Keratinocyte (primary cell): ENCODE data around the gene SELPLG. TPM values are rescaled to one million over a fixed set of nuclear protein-coding genes. Genes with fewer than 3 reads are reported as not detected.

ENCODE experiments used
- DNase-seq: peaks from one replicate; pipeline ENCODE4 v3.0.0-alpha.2; 2011; ENCODE audit warnings: low read depth, missing footprints, low spot score
- FAIRE-seq: peaks from 2 replicates; lab custom pipeline; 2011; peaks lifted over from hg19 to GRCh38; lab: Jason Lieb, UNC
- H2AFZ ChIP-seq: 2 replicates; pipeline ENCODE4 v1.6.0; 2012; ENCODE audit warnings: low read length, control low read depth, inconsistent platforms; ENCODE audit not compliant: control insufficient read depth
- H3K27ac ChIP-seq: 2 replicates; pipeline ENCODE4 v1.5.1; 2011; ENCODE audit warnings: low read length; ENCODE audit not compliant: control insufficient read depth, insufficient read depth
- H3K27me3 ChIP-seq: 3 replicates; pipeline ENCODE4 v1.6.0; 2011; ENCODE audit warnings: low read length; ENCODE audit not compliant: control insufficient read depth, insufficient read depth; ENCODE audit errors: extremely low read depth
- H3K36me3 ChIP-seq, 2 experiments: 2 replicates in 1 of 2; 3 replicates in 1 of 2; pipeline ENCODE4 v1.5.1; 2011; ENCODE audit warnings: low read length in 2 of 2, mild to moderate bottlenecking in 1 of 2; ENCODE audit not compliant: control insufficient read depth in 2 of 2, insufficient read depth in 2 of 2; ENCODE audit errors: extremely low read depth in 1 of 2
- H3K4me1 ChIP-seq: 3 replicates; pipeline ENCODE4 v1.5.1; 2011; ENCODE audit warnings: low read length; ENCODE audit not compliant: control insufficient read depth, insufficient read depth; ENCODE audit errors: extremely low read depth
- H3K4me2 ChIP-seq: 3 replicates; pipeline ENCODE4 v1.6.0; 2011; ENCODE audit warnings: low read depth, low read length; ENCODE audit not compliant: control insufficient read depth, insufficient read depth; ENCODE audit errors: extremely low read depth
- H3K4me3 ChIP-seq, 3 experiments: fragments of 200-600 bp in 1 of 3; sonication (generic) in 1 of 3; 2 replicates in 2 of 3; 3 replicates in 1 of 3; pipeline ENCODE4 v1.5.1; 2011 to 2016; ENCODE audit warnings: low read length in 3 of 3, mild to moderate bottlenecking in 3 of 3, control low read depth in 2 of 3, inconsistent platforms in 1 of 3, low read depth in 1 of 3, mixed read lengths in 1 of 3, mixed run types in 1 of 3, moderate library complexity in 1 of 3; ENCODE audit not compliant: control insufficient read depth in 2 of 3, insufficient read depth in 2 of 3; ENCODE audit errors: extremely low read depth in 1 of 3
- H3K79me2 ChIP-seq: 2 replicates; pipeline ENCODE4 v1.6.0; 2012; ENCODE audit warnings: low read length; ENCODE audit not compliant: control insufficient read depth, insufficient read depth
- H3K9ac ChIP-seq: 3 replicates; pipeline ENCODE4 v1.6.0; 2011; ENCODE audit warnings: low read length; ENCODE audit not compliant: control insufficient read depth, insufficient read depth; ENCODE audit errors: extremely low read depth
- H3K9me1 ChIP-seq: 3 replicates; pipeline ENCODE4 v1.6.0; 2011; ENCODE audit warnings: low read length; ENCODE audit not compliant: control insufficient read depth, insufficient read depth; ENCODE audit errors: extremely low read depth
- H3K9me3 ChIP-seq: 2 replicates; pipeline ENCODE4 v1.5.1; 2012; ENCODE audit warnings: low read depth, low read length; ENCODE audit not compliant: control insufficient read depth
- H4K20me1 ChIP-seq: 3 replicates; pipeline ENCODE4 v1.6.0; 2011; ENCODE audit warnings: low read length; ENCODE audit not compliant: control insufficient read depth, insufficient read depth; ENCODE audit errors: extremely low read depth
- EZH2 ChIP-seq: IDR thresholded peaks from one replicate; pipeline ENCODE4 v1.6.1; 2012; ENCODE audit warnings: inconsistent platforms, mild to moderate bottlenecking, low read length, moderate library complexity
- dilution Hi-C: fragments of 300-500 bp; cut with MboI; formaldehyde crosslinking; loops from one replicate; pipeline ENCODE4 v1.7.0; 2020; ENCODE audit warnings: low sequenced_read_pairs; ENCODE audit not compliant: extremely low pct_ligation_motif_present
- polyA plus RNA-seq, 5 experiments: library from polyadenylated mRNA; depleted of rRNA in 3 of 5; stranded (reverse) in 3 of 5; stranded (forward) in 1 of 5; unstranded in 1 of 5; fragments of >200 nt; gene quantifications; 1 replicate in 1 of 5; 2 replicates in 3 of 5; 3 replicates in 1 of 5; pipeline versions ENCODE4 v1.2.1 to v1.2.3, GENCODE V29; 2011 to 2012; ENCODE audit warnings: missing spikeins in 2 of 5, low read depth in 1 of 5, low replicate concordance in 1 of 5
- TF ChIP-seq, protein P1 (sequence below), 3 experiments: IDR thresholded peaks in 1 of 3; conservative IDR thresholded peaks in 1 of 3; optimal IDR thresholded peaks in 1 of 3; 2 replicates in 2 of 3; 3 replicates in 1 of 3; pipeline versions ENCODE3 to v1.5.1; 2011; ENCODE audit warnings: low read length in 3 of 3, mild to moderate bottlenecking in 3 of 3, moderate library complexity in 2 of 3, control low read depth in 1 of 3, inconsistent platforms in 1 of 3; ENCODE audit not compliant: insufficient read depth in 2 of 3; ENCODE audit errors: extremely low read depth in 1 of 3

Gene SELPLG
- polyA plus RNA-seq, 1 donor (not counting 4 experiments of a cell fraction or from before 2014, with no cell fraction given), result 0.80 TPM

DNA sequence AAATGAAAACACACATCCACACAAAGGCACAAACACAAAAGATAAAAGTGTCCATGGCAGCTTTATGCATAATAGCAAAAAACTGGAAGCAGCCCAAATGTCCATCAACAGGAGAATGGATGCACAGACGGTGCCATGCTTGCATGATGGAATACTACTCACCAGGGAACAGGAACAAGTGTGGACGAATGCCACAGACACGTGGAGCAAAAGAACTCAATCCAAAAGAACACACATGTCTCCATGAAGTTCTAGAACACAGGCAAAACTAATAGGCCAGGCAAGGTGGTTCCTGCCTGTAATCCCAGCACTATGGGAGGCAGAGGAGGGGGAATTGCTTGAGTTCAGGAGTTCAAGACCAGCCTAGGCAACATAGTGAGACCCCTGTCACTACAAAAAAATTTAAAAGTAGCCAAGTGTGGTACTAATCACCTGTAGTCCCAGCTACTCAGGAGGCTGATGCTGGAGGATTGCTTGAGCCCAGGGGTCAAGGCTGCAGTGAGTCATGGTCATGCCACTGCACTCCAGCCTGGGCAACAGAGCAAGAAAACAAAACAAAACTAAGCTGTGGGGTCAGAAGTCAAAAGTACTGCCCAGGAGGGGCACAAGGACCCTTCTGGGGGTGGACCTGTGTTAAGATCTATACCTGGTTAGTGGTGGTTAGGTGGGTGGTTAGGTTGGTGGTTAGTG lies 28.5 kb downstream of the SELPLG start:
- Histone ChIP-seq H3K27ac (no peak overlapping the region), H3K9me1 (no peaks in the 10 kb centered on the region), H2AFZ (no peak overlapping the region), H3K9ac (no peak overlapping the region), H3K4me1 (no peaks in the 10 kb centered on the region), H3K79me2 (no peaks in the 10 kb centered on the region), H3K4me2 (no peak overlapping the region), H3K36me3 (no peaks in the 10 kb centered on the region), H3K27me3 (peaks cover 10% of the 10 kb centered on the region), H3K9me3 (no peaks in the 10 kb centered on the region), H3K4me3 (no peak overlapping the region), H4K20me1 (no peaks in the 10 kb centered on the region)
- TF ChIP-seq, protein P1, sequence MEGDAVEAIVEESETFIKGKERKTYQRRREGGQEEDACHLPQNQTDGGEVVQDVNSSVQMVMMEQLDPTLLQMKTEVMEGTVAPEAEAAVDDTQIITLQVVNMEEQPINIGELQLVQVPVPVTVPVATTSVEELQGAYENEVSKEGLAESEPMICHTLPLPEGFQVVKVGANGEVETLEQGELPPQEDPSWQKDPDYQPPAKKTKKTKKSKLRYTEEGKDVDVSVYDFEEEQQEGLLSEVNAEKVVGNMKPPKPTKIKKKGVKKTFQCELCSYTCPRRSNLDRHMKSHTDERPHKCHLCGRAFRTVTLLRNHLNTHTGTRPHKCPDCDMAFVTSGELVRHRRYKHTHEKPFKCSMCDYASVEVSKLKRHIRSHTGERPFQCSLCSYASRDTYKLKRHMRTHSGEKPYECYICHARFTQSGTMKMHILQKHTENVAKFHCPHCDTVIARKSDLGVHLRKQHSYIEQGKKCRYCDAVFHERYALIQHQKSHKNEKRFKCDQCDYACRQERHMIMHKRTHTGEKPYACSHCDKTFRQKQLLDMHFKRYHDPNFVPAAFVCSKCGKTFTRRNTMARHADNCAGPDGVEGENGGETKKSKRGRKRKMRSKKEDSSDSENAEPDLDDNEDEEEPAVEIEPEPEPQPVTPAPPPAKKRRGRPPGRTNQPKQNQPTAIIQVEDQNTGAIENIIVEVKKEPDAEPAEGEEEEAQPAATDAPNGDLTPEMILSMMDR (optimal IDR thresholded peaks at IDR 0.05 in 1 of 3, IDR thresholded peaks at IDR 0.05 in 1 of 3, conservative IDR thresholded peaks at IDR 0.05 in 1 of 3; ENCODE audit: extremely low read depth in 1 of 3, insufficient read depth in 2 of 3, low read length in 3 of 3), result no peak
- no peak for TF ChIP-seq EZH2
- FAIRE-seq (no peak), DNase-seq (no peak)
- dilution Hi-C loops, result no loop called here

DNA sequence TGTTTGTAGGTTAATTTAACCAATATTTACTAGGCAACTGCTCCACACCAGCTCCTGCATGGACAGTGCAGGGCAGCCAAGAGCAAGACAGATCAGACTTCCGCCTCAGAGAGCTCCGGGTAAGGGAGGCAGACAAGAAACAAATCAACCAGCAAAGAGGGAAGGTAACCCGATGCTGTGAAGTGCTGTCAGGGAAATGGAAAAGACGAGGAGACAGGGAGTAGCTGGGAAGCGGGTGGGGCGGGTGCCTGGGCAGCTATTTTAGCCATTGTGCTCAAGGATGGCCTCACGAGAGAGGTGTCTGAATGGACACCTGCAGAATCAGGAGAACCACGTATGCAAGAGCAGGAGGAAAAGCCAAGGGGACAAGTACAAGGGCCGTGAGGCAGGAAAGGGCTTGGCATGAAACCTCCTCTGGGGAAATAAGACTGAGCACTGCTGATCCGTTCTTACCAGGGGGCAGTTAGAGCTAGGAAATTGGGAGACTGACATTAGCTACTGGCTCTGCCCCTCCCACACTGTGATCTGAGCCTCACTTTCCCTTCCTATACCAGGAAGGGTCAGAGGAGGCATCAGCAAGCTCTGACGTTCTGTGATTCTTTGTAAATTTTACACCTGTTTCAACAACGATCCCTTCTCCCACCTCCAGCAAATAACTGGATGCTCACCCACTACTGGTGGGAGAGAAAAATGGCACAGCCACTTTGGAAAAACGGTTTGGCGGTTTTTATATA lies 29.3 kb downstream of the SELPLG start:
- no peak overlapping the region for H3K9ac ChIP-seq

More for the DNA sequence above, 29.3 kb downstream of the SELPLG start:
- TF ChIP-seq, protein P1 (optimal IDR thresholded peaks at IDR 0.05 in 1 of 3, IDR thresholded peaks at IDR 0.05 in 1 of 3, conservative IDR thresholded peaks at IDR 0.05 in 1 of 3; ENCODE audit: extremely low read depth in 1 of 3, insufficient read depth in 2 of 3, low read length in 3 of 3), result no peak
- no peak for TF ChIP-seq EZH2
- Histone ChIP-seq H3K27ac (no peak overlapping the region), H3K36me3 (no peaks in the 10 kb centered on the region), H3K27me3 (peaks cover 14% of the 10 kb centered on the region), H3K4me1 (no peaks in the 10 kb centered on the region), H3K4me2 (no peak overlapping the region), H2AFZ (no peak overlapping the region), H3K79me2 (no peaks in the 10 kb centered on the region), H4K20me1 (no peaks in the 10 kb centered on the region), H3K9me1 (no peaks in the 10 kb centered on the region), H3K9me3 (no peaks in the 10 kb centered on the region), H3K4me3 (no peak overlapping the region)
- FAIRE-seq, result no peak
- dilution Hi-C loops, result no loop called here
- DNase-seq, result no peak
